Mononuclear cell (primary cell): Measurements from ENCODE around the gene FRK. TPM values are rescaled to one million over a fixed set of nuclear protein-coding genes. Genes with fewer than 3 reads are reported as not detected.

Source experiments
- H3K27me3 ChIP-seq: 2 replicates; pipeline ENCODE4 v1.6.0; 2011; ENCODE audit warnings: low read length, control low read depth; ENCODE audit not compliant: insufficient read depth
- H3K4me1 ChIP-seq: 2 replicates; pipeline ENCODE4 v1.5.1; 2011; ENCODE audit warnings: mild to moderate bottlenecking, low read length, control low read depth; ENCODE audit not compliant: insufficient read depth
- H3K4me3 ChIP-seq: 2 replicates; pipeline ENCODE4 v1.5.1; 2011; ENCODE audit warnings: mild to moderate bottlenecking, low read length, moderate library complexity
- H3K9me3 ChIP-seq: 2 replicates; pipeline ENCODE4 v1.5.1; 2011; ENCODE audit warnings: low read depth, mild to moderate bottlenecking, control low read depth, low read length
- total RNA-seq: library from RNA; depleted of rRNA; stranded (reverse); fragments of >200 nt; gene quantifications from one replicate; pipeline ENCODE4 v1.2.3, GENCODE V29; 2012

FRK gene
- total RNA-seq, 1 donor, result not detected

- no peaks in the 10 kb centered on the region for H3K4me1 ChIP-seq
- no peaks in the 10 kb centered on the region for H3K9me3 ChIP-seq
- no peaks in the 10 kb centered on the region for H3K27me3 ChIP-seq
- H3K4me3 ChIP-seq, result no peak overlapping the region
These were observed 26.9 kb downstream of the FRK start for GRCh38 chr6:116033687-116034303.

GRCh38 chr6:116030770-116031169, 29.9 kb downstream of the FRK start:
- no peaks in the 10 kb centered on the region for H3K27me3 ChIP-seq
- no peaks in the 10 kb centered on the region for H3K9me3 ChIP-seq
- H3K4me3 ChIP-seq, result no peak overlapping the region
- no peaks in the 10 kb centered on the region for H3K4me1 ChIP-seq

DNA sequence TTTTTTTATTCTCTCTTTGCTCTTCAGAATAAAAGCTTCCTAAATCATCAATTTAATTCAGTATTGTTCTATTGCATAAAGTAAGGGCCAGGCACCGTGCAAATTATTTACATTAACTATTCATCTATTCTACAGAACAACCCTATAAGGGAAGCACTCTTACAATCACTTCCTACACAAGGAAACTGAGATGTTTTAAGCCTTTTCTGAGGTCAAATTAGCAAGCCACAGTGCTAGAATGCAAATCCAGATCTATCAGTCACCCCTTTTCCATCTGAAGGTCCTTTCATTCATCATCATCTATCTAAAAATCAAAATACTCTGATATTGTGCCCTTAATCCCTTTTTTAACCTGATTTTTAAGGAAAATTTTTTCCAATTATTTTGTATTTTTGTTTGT, 31.2 kb downstream of the FRK start:
- no peaks in the 10 kb centered on the region for H3K27me3 ChIP-seq
- no peaks in the 10 kb centered on the region for H3K9me3 ChIP-seq
- no peak overlapping the region for H3K4me3 ChIP-seq
- no peaks in the 10 kb centered on the region for H3K4me1 ChIP-seq

GRCh38 chr6:116028233-116028632, 32.5 kb downstream of the FRK start:
- H3K27me3 ChIP-seq, result no peaks in the 10 kb centered on the region
- H3K4me1 ChIP-seq, result no peaks in the 10 kb centered on the region

DNA sequence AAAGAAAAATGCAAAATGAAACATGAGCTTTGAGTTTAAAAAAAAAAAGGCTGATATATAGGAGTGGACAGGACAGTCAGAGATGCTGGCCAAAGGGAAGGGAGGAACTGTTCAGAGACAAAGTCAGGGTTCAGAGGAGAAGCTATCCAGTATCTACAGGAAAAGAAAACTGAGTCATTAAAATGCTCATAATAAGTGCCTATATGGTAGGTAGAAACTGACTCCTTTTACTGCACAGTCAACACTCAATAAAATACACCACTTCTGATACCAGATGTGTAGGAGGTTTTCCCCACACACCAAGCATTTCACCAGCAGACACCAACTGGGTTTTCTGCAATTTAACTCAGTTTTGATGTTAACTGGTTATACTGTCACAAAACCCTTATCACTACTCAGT, 32.9 kb downstream of the FRK start:
- H3K4me1 ChIP-seq, result no peaks in the 10 kb centered on the region
- H3K4me3 ChIP-seq, result no peak overlapping the region
- H3K27me3 ChIP-seq, result no peaks in the 10 kb centered on the region
- no peaks in the 10 kb centered on the region for H3K9me3 ChIP-seq

More at GRCh38 chr6:116028233-116028632, 32.5 kb downstream of the FRK start:
- no peak overlapping the region for H3K4me3 ChIP-seq
- no peaks in the 10 kb centered on the region for H3K9me3 ChIP-seq

DNA sequence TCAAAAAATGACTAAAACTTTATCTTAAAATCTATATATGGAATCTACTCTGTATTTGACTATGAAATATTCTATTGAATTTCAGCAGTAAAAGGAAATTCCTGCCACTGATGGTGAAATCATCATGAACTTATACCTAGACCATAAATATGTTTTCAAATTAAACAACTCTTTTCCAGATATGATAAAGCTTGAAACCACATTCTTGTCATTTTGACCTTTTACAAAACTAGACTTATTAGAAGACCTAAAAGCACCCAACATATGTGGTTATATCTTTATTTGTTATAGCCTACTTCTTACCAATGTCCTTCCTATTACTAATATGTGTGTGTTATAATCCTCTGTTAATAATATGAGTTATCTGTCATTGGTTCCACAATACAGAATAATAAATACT, 35.3 kb downstream of the FRK start:
- H3K4me3 ChIP-seq, result no peak overlapping the region
- no peaks in the 10 kb centered on the region for H3K9me3 ChIP-seq
- no peaks in the 10 kb centered on the region for H3K27me3 ChIP-seq
- H3K4me1 ChIP-seq, result no peaks in the 10 kb centered on the region

- peaks cover 5% of the 10 kb centered on the region for H3K4me1 ChIP-seq
- H3K27me3 ChIP-seq, result no peaks in the 10 kb centered on the region
- no peak overlapping the region for H3K4me3 ChIP-seq
- no peaks in the 10 kb centered on the region for H3K9me3 ChIP-seq
These were observed 37.7 kb downstream of the FRK start for GRCh38 chr6:116022841-116023445.

DNA sequence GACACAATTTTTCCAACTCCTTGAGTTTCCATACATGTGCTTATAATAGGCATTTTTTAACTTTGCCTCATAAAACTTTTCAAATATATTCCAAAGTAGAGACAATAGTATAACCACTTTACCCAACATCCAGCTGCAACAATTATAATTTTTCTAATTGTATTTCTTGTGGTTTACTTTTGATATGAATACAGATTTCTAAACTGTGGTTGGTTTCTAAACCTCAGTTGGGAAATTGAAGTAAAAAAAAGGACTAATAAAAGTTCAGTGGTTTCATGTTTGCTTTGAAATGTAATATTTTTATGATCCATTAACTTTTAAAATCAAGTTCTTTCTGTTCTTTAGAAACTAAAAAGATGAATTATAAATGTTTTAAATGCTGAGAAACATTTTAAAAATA, 40.0 kb downstream of the FRK start:
- Histone ChIP-seq H3K27me3 (no peaks in the 10 kb centered on the region), H3K4me1 (peaks cover 5% of the 10 kb centered on the region), H3K4me3 (no peak overlapping the region), H3K9me3 (no peaks in the 10 kb centered on the region)

- H3K9me3 ChIP-seq, result no peaks in the 10 kb centered on the region
- peaks cover 5% of the 10 kb centered on the region for H3K4me1 ChIP-seq
- no peak overlapping the region for H3K4me3 ChIP-seq
- no peaks in the 10 kb centered on the region for H3K27me3 ChIP-seq
These were observed 41.3 kb downstream of the FRK start for GRCh38 chr6:116019428-116019827.

DNA sequence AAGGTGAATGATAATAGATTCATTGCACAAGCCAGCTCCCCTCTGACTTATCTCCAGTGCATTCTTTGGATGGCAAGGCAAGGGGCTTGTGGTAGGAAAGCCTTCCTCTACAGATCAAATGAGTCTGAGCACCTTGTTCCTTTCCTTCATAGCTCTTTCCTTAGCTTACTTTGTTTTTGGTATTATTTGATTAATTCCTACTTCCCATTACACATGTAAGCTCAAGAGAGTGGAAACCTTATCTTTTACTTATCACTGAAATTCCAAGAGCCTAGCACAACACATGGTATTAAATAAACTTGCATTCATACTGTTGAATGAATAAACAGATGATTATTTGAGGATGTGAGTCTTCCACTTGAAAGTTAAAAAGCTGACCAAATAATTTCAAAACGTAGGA, 41.7 kb downstream of the FRK start:
- Histone ChIP-seq H3K4me1 (peaks cover 5% of the 10 kb centered on the region), H3K27me3 (no peaks in the 10 kb centered on the region), H3K9me3 (no peaks in the 10 kb centered on the region), H3K4me3 (no peak overlapping the region)

DNA sequence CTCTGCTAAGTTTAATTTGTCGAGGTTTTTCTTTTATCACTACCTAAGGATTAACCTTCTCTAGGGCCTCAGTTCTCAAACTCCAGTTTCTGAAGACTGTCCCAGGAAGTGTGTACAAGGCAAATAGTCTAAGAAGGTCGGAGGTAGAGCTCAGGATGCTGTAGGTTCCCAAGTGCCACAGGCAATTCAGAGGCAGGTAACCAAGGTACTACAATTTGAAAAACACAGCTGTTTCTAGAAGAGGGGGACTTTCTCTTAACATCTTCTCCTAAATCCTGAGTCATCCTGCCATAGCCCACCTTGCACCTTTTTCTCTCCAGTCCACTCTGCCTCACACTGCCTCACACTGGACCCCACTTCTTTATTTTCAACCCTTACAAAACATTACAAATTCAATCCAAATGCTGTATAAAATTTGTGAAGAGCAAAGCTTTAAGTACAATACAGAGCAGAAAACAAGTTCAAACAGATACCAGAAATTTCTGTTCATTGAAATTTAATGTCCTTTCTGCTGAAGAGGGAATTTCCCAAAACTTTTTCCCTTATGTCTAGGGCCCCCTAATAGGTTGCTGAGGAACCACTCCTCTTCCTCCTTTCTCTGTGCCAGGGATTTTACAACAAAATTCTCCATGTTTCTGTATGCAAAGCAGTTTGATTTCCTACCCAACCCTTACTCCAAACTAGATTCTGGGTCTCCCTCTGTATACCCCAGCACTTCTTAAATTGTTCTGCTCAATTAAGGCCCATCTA, 43.0 kb downstream of the FRK start:
- peaks cover 5% of the 10 kb centered on the region for H3K4me1 ChIP-seq
- H3K27me3 ChIP-seq, result peaks cover 5% of the 10 kb centered on the region
- no peaks in the 10 kb centered on the region for H3K9me3 ChIP-seq
- no peak overlapping the region for H3K4me3 ChIP-seq

DNA sequence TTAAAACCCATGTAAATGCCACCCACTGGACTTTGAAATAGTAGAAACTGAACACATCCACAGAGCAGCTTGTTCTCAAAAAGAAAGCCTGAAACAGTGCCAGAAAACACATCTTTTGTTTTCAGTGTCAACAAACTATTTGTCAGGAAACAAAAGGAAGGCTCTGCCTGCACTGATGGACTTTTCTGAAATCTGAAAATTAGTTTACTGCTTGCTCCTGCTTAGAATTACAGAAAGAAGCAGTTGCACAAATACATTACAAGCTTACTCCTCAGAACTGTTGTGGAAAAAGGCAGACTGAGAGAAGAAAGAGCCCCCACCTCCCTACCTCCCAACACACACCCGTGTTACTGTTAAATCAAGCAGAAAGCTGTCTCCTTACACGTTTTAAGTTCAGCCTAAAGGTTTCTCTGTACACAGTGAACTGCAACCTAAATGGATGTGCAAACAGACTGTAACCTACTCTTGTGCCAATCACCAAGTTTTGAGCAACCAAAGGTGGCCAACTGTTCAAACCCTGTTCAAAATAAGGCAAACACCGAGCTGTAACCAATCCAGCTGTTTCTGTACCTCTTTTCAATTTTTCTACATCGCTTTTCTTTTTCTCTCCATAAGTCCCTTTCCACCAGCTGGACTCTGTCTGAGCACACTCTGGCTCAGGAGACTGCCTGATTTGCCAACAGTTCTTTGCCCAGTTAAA, 43.7 kb downstream of the FRK start:
- peaks cover 5% of the 10 kb centered on the region for H3K4me1 ChIP-seq
- H3K4me3 ChIP-seq, result no peak overlapping the region
- H3K9me3 ChIP-seq, result no peaks in the 10 kb centered on the region
- peaks cover 5% of the 10 kb centered on the region for H3K27me3 ChIP-seq

DNA sequence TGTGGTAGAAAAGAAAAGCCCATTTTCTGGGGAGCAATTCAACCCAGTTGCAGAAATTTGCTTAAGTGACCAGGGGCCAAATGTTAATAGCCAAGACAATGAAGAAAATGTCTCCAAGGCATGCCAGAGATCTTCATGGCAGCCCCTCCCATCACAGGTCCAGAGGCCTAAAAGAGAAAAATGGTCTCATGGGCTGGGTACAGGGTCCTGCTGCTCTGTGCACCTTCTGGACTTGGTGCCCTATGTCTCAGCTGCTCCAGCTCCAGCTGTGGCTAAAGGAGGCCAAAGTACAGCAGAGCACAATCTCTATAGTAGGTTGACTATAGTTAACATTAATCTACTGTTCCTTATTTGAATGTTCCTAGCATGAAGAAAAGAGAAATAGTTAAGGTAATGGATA, 44.7 kb downstream of the FRK start:
- Histone ChIP-seq H3K9me3 (no peaks in the 10 kb centered on the region), H3K27me3 (peaks cover 5% of the 10 kb centered on the region), H3K4me3 (no peak overlapping the region), H3K4me1 (peaks cover 5% of the 10 kb centered on the region)

GRCh38 chr6:116015561-116015960, 45.1 kb downstream of the FRK start:
- Histone ChIP-seq H3K27me3 (peaks cover 5% of the 10 kb centered on the region), H3K4me3 (no peak overlapping the region), H3K9me3 (no peaks in the 10 kb centered on the region), H3K4me1 (peaks cover 5% of the 10 kb centered on the region)

DNA sequence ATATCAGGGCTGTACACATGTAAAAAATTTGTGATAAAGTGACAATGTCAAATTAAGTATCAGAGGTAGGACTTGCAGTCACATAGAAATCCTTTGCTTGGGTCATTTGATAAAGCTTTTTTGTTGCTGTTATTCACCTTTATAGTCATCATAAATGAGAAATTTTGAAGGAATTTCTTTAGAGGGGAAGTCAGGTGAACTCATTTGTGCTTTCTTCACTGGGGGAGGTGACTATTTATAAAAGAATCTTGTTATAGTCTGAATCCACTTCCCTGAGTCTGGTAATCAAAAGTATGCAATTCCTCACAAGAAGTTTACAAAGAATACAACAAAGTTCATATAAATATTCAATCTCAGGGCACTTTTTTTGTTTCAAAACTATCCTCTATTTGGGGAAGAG, 47.7 kb downstream of the FRK start:
- H3K4me1 ChIP-seq, result no peaks in the 10 kb centered on the region

More for the DNA sequence above, 47.7 kb downstream of the FRK start:
- Histone ChIP-seq H3K9me3 (no peaks in the 10 kb centered on the region), H3K27me3 (peaks cover 5% of the 10 kb centered on the region), H3K4me3 (no peak overlapping the region)
